Brain microvascular endothelial cell (primary cell): ENCODE results near the gene SAMD14.

Experiments
- DNase-seq: peaks from one replicate; pipeline ENCODE4 v3.0.0-alpha.2; 2020
- H3K27ac ChIP-seq: fragments of 250-450 bp; sonication (Bioruptor Pico); 2 replicates; pipeline ENCODE4 v1.5.1; 2020; ENCODE audit warnings: mild to moderate bottlenecking, moderate library complexity
- H3K27me3 ChIP-seq: fragments of 250-450 bp; sonication (Bioruptor Pico); replicated peaks from 2 replicates; pipeline ENCODE4 v1.5.1; 2020; ENCODE audit warnings: mild to moderate bottlenecking
- H3K36me3 ChIP-seq: fragments of 250-450 bp; sonication (Bioruptor Pico); replicated peaks from 2 replicates; pipeline ENCODE4 v1.5.1; 2020; ENCODE audit warnings: mild to moderate bottlenecking
- H3K4me3 ChIP-seq: 2 replicates; pipeline ENCODE4 v1.5.1; 2011; ENCODE audit warnings: low read depth, mild to moderate bottlenecking, control low read depth, low read length, moderate library complexity
- in situ Hi-C: cut with HindIII; loops from 2 replicates; pipeline ENCODE4 v1.10.0; 2017; ENCODE audit warnings: low sequenced_read_pairs, low pct_ligation_motif_present
- TF ChIP-seq, protein P1 (sequence below): IDR thresholded peaks from 2 replicates; pipeline ENCODE4 v1.5.1; 2011; ENCODE audit warnings: low read depth, mild to moderate bottlenecking, moderate library complexity, low read length, control low read depth, inconsistent platforms; ENCODE audit errors: missing control alignments

Gene SAMD14

DNA sequence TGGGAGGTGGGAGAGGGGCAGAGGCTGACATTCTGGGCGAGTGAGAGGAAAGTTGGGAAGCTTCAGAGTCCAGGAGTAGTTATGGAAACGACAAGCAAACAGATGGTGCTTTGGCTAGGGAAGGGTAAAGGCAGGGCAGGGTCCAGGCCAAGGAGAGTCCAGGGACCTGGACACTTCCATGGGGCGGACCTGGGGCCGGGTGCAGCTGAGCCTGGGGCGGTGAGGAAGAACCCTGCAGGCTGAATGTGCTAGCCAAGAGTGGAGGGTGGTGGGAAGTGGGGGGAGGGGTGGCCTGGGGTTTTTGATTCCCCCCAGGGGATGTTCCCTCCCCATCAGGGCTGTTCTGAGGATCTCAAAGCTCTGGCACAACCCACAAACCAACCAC lies 17.9 kb upstream of the SAMD14 start:
- in situ Hi-C loops: no loop called here
- H3K36me3 ChIP-seq: peaks cover 21% of the 10 kb centered on the region
- TF ChIP-seq, protein P1, sequence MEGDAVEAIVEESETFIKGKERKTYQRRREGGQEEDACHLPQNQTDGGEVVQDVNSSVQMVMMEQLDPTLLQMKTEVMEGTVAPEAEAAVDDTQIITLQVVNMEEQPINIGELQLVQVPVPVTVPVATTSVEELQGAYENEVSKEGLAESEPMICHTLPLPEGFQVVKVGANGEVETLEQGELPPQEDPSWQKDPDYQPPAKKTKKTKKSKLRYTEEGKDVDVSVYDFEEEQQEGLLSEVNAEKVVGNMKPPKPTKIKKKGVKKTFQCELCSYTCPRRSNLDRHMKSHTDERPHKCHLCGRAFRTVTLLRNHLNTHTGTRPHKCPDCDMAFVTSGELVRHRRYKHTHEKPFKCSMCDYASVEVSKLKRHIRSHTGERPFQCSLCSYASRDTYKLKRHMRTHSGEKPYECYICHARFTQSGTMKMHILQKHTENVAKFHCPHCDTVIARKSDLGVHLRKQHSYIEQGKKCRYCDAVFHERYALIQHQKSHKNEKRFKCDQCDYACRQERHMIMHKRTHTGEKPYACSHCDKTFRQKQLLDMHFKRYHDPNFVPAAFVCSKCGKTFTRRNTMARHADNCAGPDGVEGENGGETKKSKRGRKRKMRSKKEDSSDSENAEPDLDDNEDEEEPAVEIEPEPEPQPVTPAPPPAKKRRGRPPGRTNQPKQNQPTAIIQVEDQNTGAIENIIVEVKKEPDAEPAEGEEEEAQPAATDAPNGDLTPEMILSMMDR: no peak
- H3K27me3 ChIP-seq: no peaks in the 10 kb centered on the region
- peak overlapping the region; percentile 2 for H3K27ac ChIP-seq
- peak overlapping the region; percentile 81 for H3K4me3 ChIP-seq
- DNase-seq: no peak

DNA sequence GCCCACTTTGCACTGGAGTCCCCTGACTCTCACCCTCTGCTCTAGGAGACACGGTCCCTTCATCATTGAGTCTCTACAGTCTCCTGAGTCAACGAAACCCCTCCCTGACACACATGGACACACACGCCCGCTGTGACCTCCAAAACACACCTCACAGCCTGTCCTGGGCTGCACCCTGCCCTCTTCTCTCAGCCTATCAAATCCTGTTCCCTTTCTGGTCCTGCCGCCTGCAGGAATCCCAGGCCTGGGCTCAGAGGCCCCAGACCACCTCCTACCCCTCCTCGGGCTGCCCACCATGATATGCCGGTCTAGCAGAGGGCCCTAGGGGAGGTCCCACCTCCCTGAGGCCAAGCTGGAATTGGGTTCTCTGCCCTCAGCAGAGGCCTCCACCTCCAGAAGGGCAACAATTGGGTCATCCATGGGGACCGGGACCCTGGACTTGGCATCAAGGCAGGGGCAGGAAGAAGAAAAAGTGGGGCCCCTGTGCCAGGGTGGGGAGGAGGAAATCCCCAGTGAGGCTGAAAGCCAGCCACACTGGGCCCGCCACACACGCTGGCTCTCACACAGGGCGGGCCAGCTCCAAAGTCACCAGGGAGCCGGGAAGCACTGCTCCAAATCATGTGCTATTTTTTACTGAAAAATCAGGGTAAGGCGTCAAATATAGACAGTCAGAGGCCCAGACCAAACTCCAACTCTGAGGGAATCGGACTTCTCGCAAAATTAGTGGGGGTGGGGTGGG lies 17.1 kb upstream of the SAMD14 start:
- TF ChIP-seq, protein P1: no peak
- in situ Hi-C loops: no loop called here
- peaks cover 28% of the 10 kb centered on the region for H3K36me3 ChIP-seq
- DNase-seq: no peak
- H3K27me3 ChIP-seq: no peaks in the 10 kb centered on the region
- peak overlapping the region; percentile 81 for H3K4me3 ChIP-seq
- H3K27ac ChIP-seq: peak overlapping the region; percentile 16

DNA sequence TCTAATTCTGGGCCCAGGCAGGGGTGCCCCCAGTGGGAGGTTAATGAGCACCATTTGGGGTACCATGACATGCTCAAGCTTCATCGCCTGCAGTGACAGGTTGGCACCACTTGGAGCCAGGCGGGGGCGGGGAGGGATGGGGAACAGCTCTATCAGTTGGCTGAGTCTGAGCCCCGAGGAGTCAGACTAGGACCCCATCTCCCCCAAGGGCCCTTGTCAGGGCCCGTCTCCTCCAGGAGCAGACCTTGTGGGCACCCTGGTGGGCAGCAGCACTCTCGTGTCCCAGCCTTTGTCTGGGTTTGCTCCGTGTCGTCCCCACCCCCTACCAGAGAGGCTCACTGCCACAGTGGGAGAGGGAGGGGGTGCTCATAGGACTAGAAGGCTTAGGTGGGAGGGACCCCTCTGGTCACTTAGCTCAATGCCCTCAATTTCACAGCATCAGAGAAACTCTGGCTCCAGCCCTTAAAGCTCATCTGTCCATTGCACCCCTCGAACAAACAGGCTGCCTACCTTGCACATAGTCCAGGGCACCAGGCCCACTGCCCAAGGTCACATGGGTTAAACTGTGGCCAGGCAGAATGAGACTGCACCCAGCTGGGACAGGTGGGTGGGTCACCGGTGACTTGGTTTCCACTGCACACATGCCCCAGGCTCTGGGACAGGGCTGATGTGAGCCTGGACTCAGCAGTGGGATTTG lies 16.4 kb upstream of the SAMD14 start:
- H3K4me3 ChIP-seq: peak overlapping the region; percentile 81
- no peak for DNase-seq
- in situ Hi-C loops: no loop called here
- H3K27ac ChIP-seq: no peak overlapping the region
- H3K36me3 ChIP-seq: peaks cover 34% of the 10 kb centered on the region
- TF ChIP-seq, protein P1: peak; percentile 41
- no peaks in the 10 kb centered on the region for H3K27me3 ChIP-seq

DNA sequence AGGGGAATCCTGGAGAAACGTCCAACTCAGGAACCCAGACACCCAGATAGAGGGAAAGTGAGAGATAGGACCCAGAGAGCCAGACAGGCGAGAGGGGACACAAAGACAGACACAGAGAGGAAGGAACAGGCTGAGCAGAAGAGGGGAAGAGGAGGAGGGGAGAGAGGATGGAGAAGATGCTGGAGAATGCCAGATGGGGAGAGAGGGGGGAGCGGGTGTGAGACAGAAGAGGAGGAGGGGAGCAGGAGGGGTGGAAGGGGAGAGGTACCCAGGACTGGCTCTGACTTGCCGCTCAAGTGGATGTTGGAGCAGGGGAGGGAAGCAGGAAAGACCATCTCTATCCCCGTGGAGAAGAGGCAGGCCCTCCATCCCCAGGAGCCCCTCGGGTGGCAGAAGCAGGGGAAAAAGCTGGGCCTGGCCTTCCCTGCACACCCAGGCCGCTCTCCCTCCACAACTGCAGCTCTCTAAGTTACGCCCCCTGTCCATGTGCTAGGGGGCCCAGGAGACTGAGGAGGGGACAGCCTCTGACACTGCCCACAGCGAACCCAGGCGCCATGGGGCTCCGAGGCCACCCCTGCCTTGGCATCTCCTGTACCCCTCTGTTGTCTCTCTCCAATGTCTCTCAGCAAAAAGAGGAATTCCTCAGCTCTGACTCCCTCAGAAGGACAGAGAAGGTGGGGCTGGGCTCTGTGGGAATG lies 15.7 kb upstream of the SAMD14 start:
- Histone ChIP-seq H3K36me3 (peaks cover 40% of the 10 kb centered on the region), H3K27ac (no peak overlapping the region), H3K4me3 (no peak overlapping the region), H3K27me3 (no peaks in the 10 kb centered on the region)
- no peak for DNase-seq
- in situ Hi-C loops: no loop called here
- TF ChIP-seq, protein P1: no peak

DNA sequence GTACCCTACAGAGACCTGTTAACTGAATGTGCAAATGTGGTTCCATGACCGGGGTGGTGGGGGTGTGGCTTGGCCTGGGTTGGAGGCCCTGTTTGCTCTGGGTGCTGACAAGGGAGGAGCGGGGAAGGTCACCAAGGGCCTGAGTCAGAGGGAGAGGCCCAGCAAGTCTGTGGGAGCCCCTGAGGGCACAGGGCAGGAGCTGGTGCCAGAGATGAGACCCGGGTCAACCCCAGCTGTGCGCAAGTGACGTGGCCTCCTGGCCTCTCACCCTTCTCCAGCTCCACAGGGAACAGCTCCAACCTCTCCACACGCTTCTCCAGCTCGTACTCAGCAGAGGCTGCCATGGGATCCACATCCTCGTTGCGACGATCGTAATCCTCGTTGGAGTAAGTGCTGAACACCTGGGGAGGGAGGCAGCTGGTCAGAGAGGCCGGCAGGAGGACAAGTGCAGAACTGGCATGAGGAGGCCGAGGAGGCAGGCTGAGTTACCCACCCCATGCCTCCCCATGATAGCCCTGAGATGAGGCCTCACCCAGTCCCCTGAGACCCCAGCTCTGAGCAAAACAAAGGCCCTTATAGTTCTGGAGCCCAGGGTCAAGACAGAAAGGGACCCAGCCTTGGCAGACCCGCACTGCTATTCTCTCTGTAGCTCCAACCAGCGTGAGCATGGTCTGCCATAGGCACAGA lies 15.0 kb upstream of the SAMD14 start:
- H3K4me3 ChIP-seq: no peak overlapping the region

More for the DNA sequence above, 15.0 kb upstream of the SAMD14 start:
- Histone ChIP-seq H3K27ac (no peak overlapping the region), H3K27me3 (no peaks in the 10 kb centered on the region), H3K36me3 (peaks cover 47% of the 10 kb centered on the region)
- TF ChIP-seq, protein P1: no peak
- in situ Hi-C loops: no loop called here
- no peak for DNase-seq
